GM21381 (cell line): ENCODE data around the gene SIRT3.
"Not testable (repeated sequence)": the region's sequence is repeated elsewhere in the genome, so short reads cannot be mapped to it uniquely, and the experiment has no call there.

Source experiments
- ATAC-seq: cut with Tn5 transposase; IDR thresholded peaks from one replicate; pipeline ENCODE4 v1.9.1; 2021; ENCODE audit warnings: mild to moderate bottlenecking, moderate library complexity; ENCODE audit not compliant: unreplicated experiment

Gene SIRT3

GRCh38 chr11:204587-205109, 31.5 kb downstream of the SIRT3 start:
- no peak for ATAC-seq

DNA sequence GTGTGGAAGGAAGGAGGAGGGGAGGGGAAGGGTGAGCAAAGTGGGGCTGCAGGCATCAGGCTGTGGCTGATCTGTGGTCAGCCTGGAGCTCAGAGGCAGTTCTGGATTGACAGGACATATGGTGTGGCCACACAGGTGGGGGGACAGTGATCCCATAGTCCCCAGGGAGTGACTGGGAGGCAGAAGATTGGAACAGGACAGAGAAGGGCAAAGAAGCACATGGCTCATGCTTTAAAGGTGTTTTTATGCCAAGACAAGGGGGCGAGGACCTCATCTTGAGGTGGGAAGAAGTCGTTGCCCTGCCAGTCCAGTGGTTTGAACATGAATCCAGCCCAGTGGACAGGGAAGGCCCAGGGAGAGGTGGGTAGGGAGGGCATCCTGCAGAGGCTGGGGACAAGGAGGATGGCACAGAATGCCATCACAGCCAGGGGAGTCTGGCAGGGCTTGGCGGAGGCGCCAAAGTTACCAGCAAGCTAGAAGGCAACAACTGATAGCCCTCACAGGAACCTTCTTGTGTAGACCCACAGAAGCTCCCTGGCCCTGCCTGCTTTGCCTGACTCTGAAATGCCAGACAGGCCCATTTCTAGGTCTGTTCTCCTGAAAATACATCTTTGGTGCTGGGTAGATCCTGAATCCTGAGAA, 32.1 kb downstream of the SIRT3 start:
- ATAC-seq = no peak

DNA sequence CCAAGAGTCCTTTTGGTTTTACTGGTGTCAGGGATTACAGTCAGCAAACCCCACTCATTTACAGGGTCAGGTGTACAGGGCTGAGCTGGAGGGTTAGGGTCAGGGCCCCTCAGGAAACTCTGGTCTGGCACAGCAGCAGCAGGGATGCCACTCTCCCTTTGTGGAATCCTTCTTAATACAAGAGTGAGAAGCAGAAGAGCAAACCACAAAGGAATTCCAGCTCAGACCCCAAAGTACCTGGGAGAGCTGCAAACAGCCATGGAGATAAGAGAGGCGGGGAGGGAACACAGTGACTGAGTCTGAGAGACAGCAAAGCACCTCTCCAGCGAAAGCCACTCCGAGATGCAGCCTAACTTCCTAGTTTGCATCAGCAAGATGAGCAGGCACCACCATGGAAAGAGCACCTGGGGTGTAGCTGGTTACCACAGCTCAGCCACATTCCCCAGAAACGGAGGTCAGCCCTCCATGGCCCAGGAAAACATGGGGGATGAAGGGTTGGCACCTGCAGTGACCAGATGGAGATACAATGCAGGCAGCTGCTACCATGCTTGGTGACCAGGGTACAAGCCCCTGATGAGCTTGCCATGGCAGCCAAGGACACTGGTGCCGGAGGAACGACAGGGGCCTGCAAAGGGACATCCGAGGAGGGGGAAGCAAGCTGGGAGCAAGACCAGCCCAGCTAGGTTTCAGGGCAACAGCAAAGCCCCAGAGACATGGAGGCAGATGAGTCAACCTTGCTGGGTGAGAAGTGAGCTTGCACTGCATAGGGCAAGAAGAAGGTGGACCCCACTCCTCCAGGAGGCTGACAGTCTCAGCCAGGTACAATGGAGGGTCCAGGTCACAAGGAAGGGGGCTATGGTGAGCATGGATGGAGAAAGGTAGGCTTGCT, 32.8 kb downstream of the SIRT3 start:
- no peak for ATAC-seq

- ATAC-seq = no peak
These were observed 33.7 kb downstream of the SIRT3 start for GRCh38 chr11:202490-202889.

DNA sequence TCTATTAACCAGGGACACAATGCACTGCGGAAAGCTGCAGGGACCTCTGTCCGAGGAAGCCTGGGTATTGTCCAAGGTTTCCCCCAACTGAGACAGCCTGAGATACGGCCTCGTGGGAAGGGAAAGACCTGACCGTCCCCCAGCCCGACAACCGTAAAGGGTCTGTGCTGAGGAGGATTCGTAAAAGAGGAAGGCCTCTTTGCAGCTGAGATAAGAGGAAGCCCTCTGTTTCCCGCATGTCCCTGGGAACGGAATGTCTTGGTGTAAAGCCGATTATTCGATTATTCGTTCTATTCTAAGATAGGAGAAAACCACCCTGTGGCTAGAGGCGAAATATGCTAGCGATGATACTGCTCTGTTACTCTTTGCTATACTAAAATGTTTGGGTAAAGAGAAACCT, 34.2 kb downstream of the SIRT3 start:
- no peak for ATAC-seq

- no peak for ATAC-seq
These were observed 35.7 kb downstream of the SIRT3 start for GRCh38 chr11:200224-201003.

GRCh38 chr11:199782-200181, 36.4 kb downstream of the SIRT3 start:
- ATAC-seq = no peak

DNA sequence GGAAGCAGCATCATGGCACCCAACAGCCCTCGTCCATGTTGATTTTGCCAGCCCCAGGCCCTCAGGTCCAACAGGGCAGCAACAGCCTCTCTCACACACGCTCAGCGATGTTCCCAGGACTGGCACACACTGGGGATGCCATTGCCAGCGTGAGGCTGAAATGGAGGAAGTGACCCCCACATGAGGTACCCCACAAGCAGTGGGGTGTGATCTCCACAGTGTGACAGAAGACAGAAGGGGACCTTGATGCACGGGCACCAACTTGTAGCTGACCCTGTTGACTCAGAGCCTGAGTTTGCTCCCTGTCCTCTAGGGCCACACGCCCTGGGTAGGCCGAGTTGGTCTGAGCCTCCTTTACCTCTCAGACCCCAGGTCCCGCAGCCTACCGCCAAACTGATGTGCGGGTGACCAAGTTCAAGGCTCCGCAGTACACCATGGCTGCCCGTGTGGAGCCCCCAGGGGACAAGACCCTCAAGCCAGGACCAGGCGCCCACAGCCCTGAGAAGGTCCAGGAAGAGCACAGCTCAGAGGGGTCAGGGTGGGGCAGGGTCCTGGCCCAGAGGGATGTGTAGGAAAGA, 37.0 kb downstream of the SIRT3 start:
- ATAC-seq = no peak

DNA sequence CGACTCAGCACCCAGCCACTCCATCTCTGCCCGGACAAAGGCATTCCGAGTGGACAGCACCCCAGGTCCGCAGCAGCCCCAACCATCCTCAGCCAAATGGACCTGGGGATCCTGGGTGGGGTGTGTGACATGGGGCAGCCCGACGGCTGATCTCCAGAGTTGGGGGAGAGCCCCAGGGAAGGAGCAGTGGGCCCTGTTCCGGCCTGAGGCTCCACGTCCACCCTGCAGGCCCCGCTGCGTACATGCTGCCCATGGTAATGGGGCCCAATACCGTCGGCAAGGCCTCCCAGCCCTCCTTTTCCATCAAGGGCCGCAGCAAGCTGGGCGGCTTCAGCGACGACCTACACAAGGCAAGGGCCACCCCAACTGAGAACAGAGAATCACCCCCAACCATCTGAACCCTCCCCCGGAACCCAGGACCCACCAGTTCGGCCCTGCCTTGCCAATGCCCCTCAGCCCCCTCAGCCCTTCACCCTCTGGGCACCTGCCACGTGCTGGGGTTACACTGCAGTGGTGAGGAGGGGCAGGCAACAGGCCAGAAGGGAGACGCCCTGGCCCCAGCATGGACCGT, 37.8 kb downstream of the SIRT3 start:
- no peak for ATAC-seq

DNA sequence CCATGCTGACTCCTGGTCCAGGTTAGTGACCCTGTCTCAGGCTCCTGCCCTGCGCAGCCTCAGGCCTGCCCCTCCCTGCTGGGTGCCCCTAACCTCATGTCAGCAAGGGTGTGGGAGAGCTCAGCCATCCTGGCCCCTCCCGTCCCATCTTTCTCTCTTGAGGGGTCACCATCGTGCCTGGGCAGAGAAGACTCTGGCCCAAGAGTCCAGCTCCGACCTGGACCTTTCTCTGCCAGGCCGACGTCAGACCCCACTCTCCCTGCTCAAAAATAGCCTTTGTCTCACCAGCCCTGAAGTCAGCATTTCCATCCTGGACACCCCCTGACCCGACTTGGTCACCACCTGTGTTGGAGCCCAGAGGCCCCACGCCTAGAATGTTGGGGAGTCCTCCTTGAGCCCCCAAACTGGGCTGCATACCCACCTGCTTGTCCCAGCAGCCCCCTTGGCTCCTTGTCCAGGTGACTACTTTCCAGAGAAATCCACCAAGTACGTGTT, 38.4 kb downstream of the SIRT3 start:
- ATAC-seq = no peak

- no peak for ATAC-seq
These were observed 39.1 kb downstream of the SIRT3 start for GRCh38 chr11:196786-197731.

- ATAC-seq = not testable (repeated sequence)
These were observed 42.7 kb downstream of the SIRT3 start for GRCh38 chr11:193481-193880.

- ATAC-seq = not testable (repeated sequence)
These were observed 43.4 kb downstream of the SIRT3 start, which contains the start of gene SCGB1C1 for GRCh38 chr11:192674-193128. SCGB1C1 (plus strand) TSS chr11:193078; CDS start chr11:193100, 22 bp downstream.

DNA sequence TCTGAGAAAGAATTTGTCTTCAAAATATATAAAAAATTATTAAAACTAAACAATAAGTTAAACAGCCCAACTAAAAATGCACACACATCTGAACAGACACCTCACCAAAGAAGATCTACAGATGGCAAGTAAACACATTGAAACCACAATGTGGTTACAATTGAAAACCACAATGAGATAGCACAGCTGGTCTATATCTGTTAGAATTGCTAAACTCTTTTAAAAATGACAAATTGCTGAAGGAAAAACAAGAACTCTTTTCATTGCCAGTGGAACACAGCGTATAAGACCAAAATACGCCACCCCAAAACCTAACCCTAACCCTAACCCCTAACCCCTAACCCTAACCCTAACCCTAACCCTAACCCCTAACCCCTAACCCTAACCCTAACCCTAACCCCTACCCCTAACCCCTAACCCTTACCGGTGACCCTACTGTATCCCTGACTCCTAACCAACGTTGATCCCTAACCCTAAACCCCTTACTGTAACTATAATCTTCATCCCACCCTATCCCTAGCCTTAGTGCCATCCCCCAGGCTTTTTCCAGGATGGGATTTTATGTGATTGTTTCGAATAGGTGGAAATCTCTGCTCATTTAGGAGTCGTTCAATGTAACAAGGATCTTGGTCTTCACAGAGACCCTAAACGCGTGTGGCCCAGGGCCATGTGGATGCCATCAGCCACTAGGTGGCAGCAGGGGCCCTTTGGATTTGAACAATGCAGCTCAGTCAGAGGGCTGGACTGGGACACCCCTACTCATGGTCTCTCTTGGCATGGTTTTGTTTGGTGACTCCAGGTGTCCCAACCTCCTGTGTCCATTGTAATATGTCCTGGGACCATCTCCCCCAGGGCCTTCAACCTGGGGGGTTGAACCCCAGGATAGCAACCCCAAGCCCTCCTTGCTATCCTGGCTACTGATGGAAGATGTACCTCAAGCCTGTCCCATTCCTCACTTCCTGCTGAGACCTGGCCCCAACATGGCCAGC, 44.4 kb downstream of the SIRT3 start:
- ATAC-seq = not testable (repeated sequence)

GRCh38 chr11:190546-190945, 45.6 kb downstream of the SIRT3 start:
- not testable (repeated sequence) for ATAC-seq

GRCh38 chr11:189843-190311, 46.3 kb downstream of the SIRT3 start:
- ATAC-seq = peak; percentile 87

DNA sequence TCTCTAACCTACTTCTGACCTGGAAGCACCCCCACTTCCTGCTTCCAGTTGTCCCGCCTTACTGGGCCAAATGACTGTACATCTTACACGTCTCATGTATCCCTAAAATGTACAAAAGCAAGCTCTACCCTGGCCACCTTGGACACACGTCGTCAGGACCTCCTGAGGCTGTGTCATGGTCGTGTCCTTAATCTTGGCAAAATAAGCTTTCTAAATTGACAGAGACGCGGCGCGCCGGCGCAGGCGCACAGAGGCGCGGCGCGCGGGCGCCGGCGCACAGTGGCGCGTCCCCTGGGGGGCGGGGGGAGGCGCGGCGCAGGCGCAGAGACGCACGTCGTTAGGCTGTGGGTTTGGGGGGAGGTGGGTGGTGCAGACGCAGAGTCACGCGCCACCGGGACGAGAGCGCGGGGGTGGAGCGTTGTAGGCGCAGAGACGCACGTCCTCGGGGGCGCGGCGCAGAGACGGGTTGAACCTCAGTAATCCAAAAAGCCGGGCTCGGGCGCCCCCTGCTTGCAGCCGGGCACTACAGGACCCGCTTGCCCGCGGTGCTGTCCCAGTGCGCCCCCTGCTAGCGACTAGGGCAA, 46.9 kb downstream of the SIRT3 start:
- ATAC-seq = peak; percentile 6
